ENCODE data around the gene PAX5.

The PAX5 gene

GRCh38 chr9:37011530-37011929 is 22.5 kb downstream of the PAX5 start:
- no peak for FAIRE-seq

- FAIRE-seq: no peak
These were observed 23.1 kb downstream of the PAX5 start for GRCh38 chr9:37010976-37011375.

GRCh38 chr9:37010180-37010579 is 23.9 kb downstream of the PAX5 start:
- FAIRE-seq: no peak

GRCh38 chr9:37007295-37007694 is 26.8 kb downstream of the PAX5 start:
- FAIRE-seq: no peak

GRCh38 chr9:37005517-37006140 is 28.4 kb downstream of the PAX5 start:
- FAIRE-seq: no peak

DNA sequence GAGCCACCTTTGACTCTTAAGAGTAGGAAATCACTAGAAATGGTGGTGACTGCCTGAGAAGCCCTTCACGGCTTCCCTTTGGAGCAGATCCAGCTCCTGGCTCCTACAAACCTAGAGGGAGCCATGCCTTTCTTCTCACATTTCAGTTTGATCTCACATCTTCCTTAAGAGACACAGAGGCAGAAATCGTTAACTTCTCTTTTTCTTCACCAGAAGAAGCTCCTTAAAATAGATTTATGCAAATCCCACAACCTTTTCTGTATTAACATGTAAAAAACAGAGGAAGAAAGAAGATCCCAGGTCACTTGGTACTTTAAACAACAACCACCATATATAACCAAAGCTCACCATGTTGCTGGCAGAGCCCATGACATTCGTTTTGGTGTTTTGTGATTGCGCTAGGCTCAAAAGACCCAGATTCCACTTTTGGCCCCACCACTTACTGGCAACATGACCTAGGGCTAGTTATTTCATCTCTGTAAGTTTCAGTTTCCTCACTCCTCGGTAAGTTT is 29.6 kb downstream of the PAX5 start:
- FAIRE-seq: no peak

GRCh38 chr9:37002413-37003217 is 31.5 kb downstream of the PAX5 start:
- FAIRE-seq: no peak

DNA sequence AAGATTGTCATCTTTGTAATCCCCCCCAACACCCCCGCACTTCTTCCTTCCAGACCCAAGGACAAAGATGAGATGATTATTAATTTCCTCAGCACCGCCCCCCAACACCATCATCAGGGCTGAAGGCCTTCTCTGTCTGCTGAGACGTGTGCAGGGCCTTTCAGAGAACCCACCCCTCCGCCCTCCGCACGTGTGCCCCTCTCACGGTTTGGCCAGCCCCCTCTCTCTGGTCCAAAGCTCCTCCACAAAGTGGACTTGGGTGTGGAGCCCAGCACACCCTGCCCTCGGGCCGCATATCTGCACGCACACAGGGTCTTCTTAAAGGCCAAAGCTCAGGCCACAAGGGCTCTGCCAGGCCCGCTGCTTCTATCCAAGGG is 32.0 kb downstream of the PAX5 start:
- no peak for FAIRE-seq

- no peak for FAIRE-seq
These were observed 32.6 kb downstream of the PAX5 start for GRCh38 chr9:37001459-37001858.

- FAIRE-seq: no peak
These were observed 34.2 kb downstream of the PAX5 start for GRCh38 chr9:36999728-37000333.

DNA sequence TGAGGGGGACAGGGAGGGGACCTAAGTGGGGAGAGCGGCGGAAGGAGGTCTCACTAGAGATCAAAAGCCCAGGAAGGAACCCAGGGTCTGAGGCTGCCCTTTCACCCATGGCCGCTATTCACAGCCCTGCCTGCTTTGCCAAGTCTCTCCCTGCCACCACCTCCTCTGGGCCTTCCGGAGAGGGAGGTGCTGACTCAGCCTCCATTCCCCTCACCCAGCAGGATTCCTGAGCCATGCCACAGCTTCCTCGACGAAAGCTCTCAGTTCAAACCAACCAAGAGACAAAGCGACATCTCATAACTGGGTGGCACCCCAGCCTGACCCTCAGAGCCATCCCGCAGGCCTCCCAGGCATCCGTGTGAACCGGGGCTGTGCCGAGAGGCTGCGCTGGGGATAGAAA is 36.7 kb downstream of the PAX5 start:
- FAIRE-seq: no peak

- FAIRE-seq: no peak
These were observed 37.4 kb downstream of the PAX5 start for GRCh38 chr9:36996706-36997086.

DNA sequence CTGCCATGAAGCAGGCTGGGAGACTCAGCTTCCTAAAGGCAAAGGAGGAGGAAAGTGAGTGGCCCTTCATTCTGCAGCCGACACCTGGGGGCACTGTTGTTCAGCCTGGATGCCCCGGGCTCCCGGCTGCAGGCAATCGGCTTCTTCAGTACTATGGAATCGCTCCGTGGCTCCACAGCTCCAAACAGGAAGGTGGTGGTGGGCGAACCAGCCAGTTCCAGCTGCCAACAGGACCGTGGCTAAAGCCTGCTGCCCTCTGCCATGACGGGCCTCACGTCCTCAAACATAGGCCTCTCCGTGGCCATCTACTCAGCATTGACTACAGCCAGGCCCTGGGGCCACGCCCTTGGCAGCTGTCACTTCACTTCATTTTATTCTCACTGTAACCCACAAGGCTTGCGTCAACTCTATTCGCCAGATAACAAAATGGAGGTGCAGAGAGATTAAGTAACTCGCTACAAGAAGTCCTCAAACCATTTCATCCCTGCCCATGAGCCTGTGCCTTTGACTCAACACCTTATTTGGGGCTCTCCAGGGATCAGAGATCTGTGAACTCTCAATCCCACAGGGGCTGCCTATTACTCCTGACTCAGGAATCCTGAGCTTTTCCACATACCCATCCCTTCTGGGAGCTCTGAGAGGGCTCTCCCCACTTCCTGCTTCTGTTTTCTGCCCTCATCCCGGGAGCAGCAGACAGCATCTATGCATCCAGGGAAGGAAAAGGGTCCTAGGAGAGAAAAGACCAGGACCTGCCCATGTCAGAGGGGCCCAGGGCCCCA is 38.0 kb downstream of the PAX5 start:
- peak; percentile 27 for FAIRE-seq

DNA sequence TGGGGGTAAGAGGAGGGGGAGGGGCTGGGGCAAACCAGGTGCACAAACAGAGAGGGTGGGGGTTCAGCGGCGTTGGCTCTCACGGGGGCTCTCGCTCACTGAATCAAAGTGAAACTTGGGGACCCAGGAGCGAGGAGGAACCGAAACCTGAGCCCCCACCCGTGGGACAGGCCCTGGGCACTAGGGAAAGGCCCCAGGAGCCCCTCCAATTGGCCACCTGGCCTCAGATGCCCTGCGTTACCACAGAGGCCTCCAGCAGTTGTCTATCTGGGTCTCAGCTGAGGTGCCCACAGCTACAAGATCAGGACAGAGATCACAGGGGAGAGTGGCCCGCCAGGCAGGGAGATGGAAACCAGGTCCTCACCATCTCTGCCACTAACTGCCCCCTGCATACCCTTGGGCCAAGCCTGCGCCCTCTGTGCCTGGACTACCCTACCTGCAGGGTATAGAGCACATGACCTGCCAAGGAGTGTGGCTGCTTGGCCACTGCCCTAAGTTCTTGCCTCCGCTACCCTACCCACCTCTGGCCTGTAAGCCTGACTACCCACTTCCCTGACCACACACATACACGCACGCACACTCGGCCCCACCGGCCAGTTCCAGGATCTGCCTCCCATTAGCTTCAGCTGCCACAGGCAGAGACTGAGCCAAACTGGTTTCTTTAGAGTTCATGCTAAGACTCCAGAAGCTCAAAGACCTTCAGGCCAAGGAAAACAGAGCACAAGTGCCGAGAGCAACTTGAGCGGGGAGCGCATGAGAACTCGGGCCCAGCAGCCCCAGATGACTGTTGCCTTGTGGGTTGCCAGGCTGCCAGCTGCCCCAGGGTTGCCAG is 39.9 kb downstream of the PAX5 start:
- FAIRE-seq: no peak

GRCh38 chr9:36992501-36993316 is 41.4 kb downstream of the PAX5 start:
- no peak for FAIRE-seq

DNA sequence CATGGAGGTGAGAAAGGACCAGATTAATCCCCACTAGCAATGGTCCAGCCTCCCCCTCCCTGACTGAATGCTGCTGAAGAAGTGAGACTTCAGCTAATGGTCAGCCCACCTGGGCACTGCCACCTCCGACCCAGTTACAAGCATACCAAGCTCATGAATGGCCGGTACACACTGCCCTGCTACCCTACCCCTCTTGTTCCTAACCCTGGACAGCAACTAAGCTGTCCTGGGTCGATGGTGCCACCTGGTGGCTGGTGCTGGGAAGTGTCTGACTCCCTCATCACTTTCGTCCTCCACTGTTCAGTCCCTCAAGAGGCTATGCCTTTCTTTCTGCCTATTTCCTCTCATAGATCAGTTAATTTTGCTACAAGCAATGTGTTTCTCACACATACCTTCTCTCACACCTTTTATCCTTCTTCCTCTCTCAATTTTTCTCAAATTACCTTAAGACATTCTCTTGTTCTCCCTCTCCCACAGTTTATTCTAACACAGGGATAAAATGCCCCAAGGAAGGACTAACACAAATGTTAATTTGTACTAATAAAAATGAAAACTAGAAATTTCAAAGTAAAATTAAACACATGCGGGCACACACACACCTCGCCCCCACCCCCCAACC is 42.4 kb downstream of the PAX5 start:
- no peak for FAIRE-seq

GRCh38 chr9:36988848-36989247 is 45.2 kb downstream of the PAX5 start:
- no peak for FAIRE-seq

DNA sequence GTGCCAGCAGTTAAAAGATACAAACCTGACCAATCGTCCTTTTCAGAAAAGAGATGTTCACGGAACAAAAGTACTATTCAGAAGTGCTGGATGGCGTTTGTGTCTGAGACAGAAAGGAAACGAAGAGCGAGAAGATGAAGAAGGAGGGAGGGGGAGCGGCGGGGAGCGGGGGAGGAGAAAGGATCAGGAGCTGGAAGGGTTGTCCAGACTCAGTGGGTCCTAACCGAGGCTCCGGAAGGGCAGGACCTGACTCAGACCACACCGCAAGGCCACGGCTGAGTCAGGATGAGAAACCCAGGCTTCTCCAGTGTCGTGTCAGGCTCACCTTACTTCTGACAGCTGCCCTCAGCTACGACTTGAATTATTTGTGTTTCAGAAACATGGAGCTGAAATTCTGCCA is 46.2 kb downstream of the PAX5 start:
- FAIRE-seq: no peak

DNA sequence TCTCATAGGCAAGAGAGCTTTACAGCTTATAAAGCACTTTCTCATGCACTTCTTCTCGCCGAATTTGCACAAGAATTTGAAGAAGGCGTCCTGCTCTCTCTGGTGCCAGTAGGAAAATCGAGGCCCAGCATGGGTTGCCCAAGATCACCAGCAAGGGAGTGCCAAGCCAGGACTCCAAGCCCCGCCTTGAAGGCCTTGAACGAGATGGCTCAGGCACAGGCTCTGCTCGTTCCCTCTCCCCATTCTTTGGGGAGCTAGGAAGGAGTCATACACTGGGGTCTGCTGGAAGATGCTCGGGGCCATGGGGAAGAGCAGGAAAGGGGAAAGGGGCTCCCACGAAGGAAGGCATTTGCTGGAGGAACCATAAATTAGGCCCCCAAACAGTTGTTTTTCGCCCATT is 46.7 kb downstream of the PAX5 start:
- FAIRE-seq: no peak

DNA sequence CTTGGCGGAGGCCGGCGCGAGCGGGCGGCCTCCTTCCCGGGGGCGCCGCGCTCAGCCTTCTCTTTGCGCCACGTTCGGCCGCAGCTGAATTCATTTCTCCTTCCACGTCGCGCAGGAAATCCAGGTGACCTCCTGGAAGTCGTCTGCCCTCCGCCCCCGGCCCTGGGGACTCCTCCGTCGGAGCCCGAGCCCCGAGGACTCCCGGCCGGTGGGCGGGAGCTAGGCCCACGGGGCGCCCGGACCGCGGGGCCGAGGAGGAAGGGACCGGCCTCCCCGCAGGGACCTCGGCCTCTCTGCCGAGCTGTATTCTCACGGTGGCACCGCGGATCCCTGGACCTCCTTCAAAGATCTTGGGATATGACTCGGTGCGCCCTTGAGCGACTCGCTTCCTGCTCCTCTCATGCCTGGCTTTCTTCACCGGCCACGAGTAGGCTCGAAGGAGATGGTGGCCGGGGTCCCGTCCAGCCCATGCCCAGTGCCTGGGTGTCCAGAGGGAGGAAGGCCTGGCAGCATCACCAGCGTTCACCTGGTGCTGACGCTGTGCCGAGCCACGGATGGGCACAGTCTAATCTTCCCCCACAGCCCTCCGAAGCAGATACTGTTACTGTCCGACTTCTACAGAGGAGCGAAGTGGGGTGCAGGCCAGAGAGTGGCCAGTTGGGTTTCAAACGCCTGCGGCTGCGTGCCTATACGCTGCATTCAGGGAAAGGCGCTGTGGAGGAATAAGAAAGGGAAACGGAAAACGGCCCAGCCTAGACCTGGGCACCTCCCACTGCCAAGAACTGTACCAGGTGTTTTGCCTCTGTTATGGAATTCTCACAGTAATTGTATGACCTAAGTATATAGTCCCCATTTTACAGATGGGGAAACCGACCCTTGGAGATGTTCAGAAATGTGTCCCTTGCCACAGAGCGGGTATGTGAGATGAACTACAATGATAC is 47.3 kb downstream of the PAX5 start:
- no peak for FAIRE-seq

All from G401.6 (cell line).